K562 (cell line): ENCODE measurements around the gene CCL4L2. TPM values are rescaled to one million over a fixed set of nuclear protein-coding genes. Genes with fewer than 3 reads are reported as not detected.
A peak's percentile ranks its signal among the peaks of the same experiment; 100 is the strongest.
"Not testable (repeated sequence)": the region's sequence is repeated elsewhere in the genome, so short reads cannot be mapped to it uniquely, and the experiment has no call there.

Experiments used
- ATAC-seq: fragments of 200-7000 bp; cut with Tn5 transposase; 3 replicates; pipeline ENCODE4 v1.9.1; 2020; ENCODE audit warnings: moderate library complexity
- BruUV-seq: library from RNA; stranded (reverse); fragments of 400-500 nt; replicated peaks from 2 replicates; lab custom pipeline; 2021; lab: Mats Ljungman, UMichigan
- CTCF ChIA-PET: fragments of 300-600 bp; formaldehyde crosslinking; extraction: SDS; loops from one replicate; lab custom pipeline; 2021; ENCODE audit warnings: low intra/inter-chr PET ratio; lab: Yijun Ruan, JAX
- POLR2A ChIA-PET: fragments of 300-600, 350-650 bp; sonication (Branson Sonifier 250); formaldehyde crosslinking; extraction: SDS; loops from one replicate; lab custom pipeline; 2021; ENCODE audit warnings: antibody characterized with exemption, inconsistent platforms; lab: Yijun Ruan, JAX
- DNase-seq, 4 experiments: peaks; one replicate each; pipeline versions ENCODE4 v3.0.0 to v3.0.0-alpha.2; 2011 to 2018; ENCODE audit warnings: low spot score in 3 of 4, mixed read lengths in 3 of 4; ENCODE audit errors: extremely low read depth in 1 of 4
- FAIRE-seq: peaks from 2 replicates; lab custom pipeline; 2011; peaks lifted over from hg19 to GRCh38; lab: Jason Lieb, UNC
- H2AFZ ChIP-seq: 2 replicates; pipeline ENCODE4 v1.6.0; 2011; ENCODE audit warnings: low read depth, low read length, control low read depth, inconsistent platforms
- H3K27ac ChIP-seq: fragments of 200-600 bp; 3 replicates; pipeline ENCODE4 v1.8.0; 2011; ENCODE audit warnings: low read depth, mild to moderate bottlenecking, control low read depth, inconsistent platforms, low read length, moderate library complexity, mixed read lengths; ENCODE audit errors: extremely low read depth
- H3K27me3 ChIP-seq, 2 experiments: fragments of 300-600 bp in 1 of 2; 2 replicates in 1 of 2; 3 replicates in 1 of 2; pipeline versions ENCODE4 v1.6.0 to v1.8.0; 2011; ENCODE audit warnings: inconsistent platforms in 2 of 2, low read length in 2 of 2, mild to moderate bottlenecking in 1 of 2, mixed read lengths in 1 of 2, moderate library complexity in 1 of 2; ENCODE audit not compliant: control insufficient read depth in 2 of 2, insufficient read depth in 2 of 2
- H3K36me3 ChIP-seq: fragments of 300-600 bp; 3 replicates; pipeline ENCODE4 v1.8.0; 2011; ENCODE audit warnings: mild to moderate bottlenecking, low read length, inconsistent platforms; ENCODE audit not compliant: control insufficient read depth, insufficient read depth
- H3K4me1 ChIP-seq, 2 experiments: fragments of 200-600 bp in 1 of 2; replicated peaks in 1 of 2; 2 replicates in 1 of 2; 3 replicates in 1 of 2; pipeline versions ENCODE4 v1.5.1 to v1.8.0; 2011; ENCODE audit warnings: inconsistent platforms in 2 of 2, low read length in 2 of 2, mild to moderate bottlenecking in 1 of 2, mixed read lengths in 1 of 2, moderate library complexity in 1 of 2; ENCODE audit not compliant: control insufficient read depth in 2 of 2, insufficient read depth in 2 of 2
- H3K4me2 ChIP-seq: 2 replicates; pipeline ENCODE4 v1.6.1; 2011; ENCODE audit warnings: low read length, control low read depth, inconsistent platforms, mixed read lengths; ENCODE audit not compliant: insufficient read depth
- H3K4me3 ChIP-seq: fragments of 200-600 bp; sonication (generic), shearing (Covaris generic); 2 replicates; pipeline ENCODE4 v1.5.1; 2016; ENCODE audit warnings: control low read depth, inconsistent platforms
- H3K79me2 ChIP-seq: fragments of 200-600 bp; 3 replicates; pipeline ENCODE4 v1.8.0; 2011; ENCODE audit warnings: low read length, inconsistent platforms; ENCODE audit not compliant: control insufficient read depth, insufficient read depth
- H3K9ac ChIP-seq, 2 experiments: 2 replicates each; pipeline versions ENCODE4 v1.6.0 to v1.6.1; 2011; ENCODE audit warnings: low read depth in 2 of 2, low read length in 2 of 2, control low read depth in 1 of 2, inconsistent platforms in 1 of 2, mild to moderate bottlenecking in 1 of 2, mixed read lengths in 1 of 2; ENCODE audit not compliant: insufficient read depth in 1 of 2
- H3K9me1 ChIP-seq: one replicate; pipeline ENCODE4 v1.6.0; 2011; ENCODE audit warnings: inconsistent platforms, mild to moderate bottlenecking, low read length, moderate library complexity; ENCODE audit not compliant: control insufficient read depth, insufficient read depth
- H3K9me3 ChIP-seq: replicated peaks from 2 replicates; pipeline ENCODE4 v1.5.1; 2011; ENCODE audit warnings: low read depth, low read length, inconsistent platforms; ENCODE audit not compliant: control insufficient read depth, insufficient read depth
- H4K20me1 ChIP-seq: replicated peaks from 2 replicates; pipeline ENCODE4 v1.6.1; 2011; ENCODE audit warnings: low read length, inconsistent platforms, mixed read lengths; ENCODE audit not compliant: control insufficient read depth, insufficient read depth
- CTCF ChIP-seq, 3 experiments: IDR thresholded peaks in 2 of 3; conservative IDR thresholded peaks in 1 of 3; 2 replicates each; pipeline ENCODE4 v1.5.1; 2011 to 2012; ENCODE audit warnings: low read length in 3 of 3, mild to moderate bottlenecking in 3 of 3, control low read depth in 2 of 3, improper control_type of control experiment in 1 of 3, inconsistent platforms in 1 of 3, low read depth in 1 of 3, mixed read lengths in 1 of 3, moderate library complexity in 1 of 3; ENCODE audit not compliant: insufficient read depth in 2 of 3
- RAD21 ChIP-seq, 2 experiments: fragments of 250-450 bp in 1 of 2; fragments of 450-650 bp in 1 of 2; sonication (Bioruptor Pico) in 1 of 2; formaldehyde crosslinking in 1 of 2; IDR thresholded peaks in 1 of 2; conservative IDR thresholded peaks in 1 of 2; 2 replicates each; pipeline versions ENCODE4 v1.4.0 to v1.8.0; 2020 to 2022; ENCODE audit warnings: mild to moderate bottlenecking in 2 of 2, moderate library complexity in 1 of 2
- REST ChIP-seq, 2 experiments: fragments of 450-650 bp; formaldehyde crosslinking in 1 of 2; IDR thresholded peaks; 2 replicates each; pipeline versions ENCODE4 v1.4.0 to v1.6.1; 2014 to 2020; ENCODE audit warnings: mild to moderate bottlenecking in 2 of 2, borderline replicate concordance in 1 of 2, low read depth in 1 of 2
- WGBS: fragments of 100-300 bp; shearing (Covaris generic); methylation state at CpG from one replicate; pipeline ENCODE4 v1.1.6; 2016; ENCODE audit warnings: low coverage, mixed read lengths; ENCODE audit not compliant: insufficient coverage; ENCODE audit errors: missing lambda C conversion rate; 5-methylcytosine and 5-hydroxymethylcytosine counted together
- in situ Hi-C: fragments of 300-500 bp; cut with MboI; formaldehyde crosslinking; loops from 4 replicates; pipeline ENCODE4 v1.15.0; 2018; ENCODE audit warnings: inconsistent platforms, mixed read lengths
- intact Hi-C: fragments of 100-400 bp; cut with micrococcal nuclease; formaldehyde crosslinking; loops from 2 replicates; pipeline ENCODE4 v1.14.2; 2022
- polyA plus RNA-seq, 8 experiments: library from polyadenylated mRNA; depleted of rRNA in 4 of 8; stranded (reverse) in 5 of 8; unstranded in 3 of 8; fragments of >200 nt; fragmentation: Nextera tagmentation in 2 of 8; fragmentation: Illumina TruSeq in 1 of 8; extraction: Ambion mirVana in 2 of 8; extraction: Trizol in 1 of 8; gene quantifications; 2 replicates each; pipeline versions ENCODE4 v1.2.1 to v1.2.3, GENCODE V29; 2011 to 2014; ENCODE audit warnings: inconsistent platforms in 1 of 8, missing spikeins in 1 of 8
- total RNA-seq, 7 experiments: library from RNA; depleted of rRNA in 6 of 7; stranded (reverse); fragments of >200 nt in 6 of 7; fragmentation: Illumina TruSeq in 2 of 7; extraction: Trizol in 2 of 7; gene quantifications; 2 replicates each; pipeline versions ENCODE4 v1.2.1 to v1.2.3, GENCODE V29; 2011 to 2021; ENCODE audit warnings: low replicate concordance in 1 of 7

Gene CCL4L2
- total and polyA plus RNA-seq, 9 of the 15 experiments (the other 6 are each of a cell fraction or from before 2014, with no cell fraction given): 0.11 to 0.51 (median 0.38) TPM; not detected in 6

GRCh38 chr17:36229644-36230043 lies 18.8 kb downstream of the CCL4L2 start:
- H3K4me3 ChIP-seq; in situ Hi-C loops; ATAC-seq; H4K20me1 ChIP-seq; H2AFZ ChIP-seq; H3K9ac ChIP-seq; FAIRE-seq; BruUV-seq; H3K9me1 ChIP-seq; H3K4me1 ChIP-seq; H3K9me3 ChIP-seq; POLR2A ChIA-PET; CTCF ChIA-PET; H3K27me3 ChIP-seq; intact Hi-C loops; H3K27ac ChIP-seq; H3K4me2 ChIP-seq; H3K79me2 ChIP-seq; H3K36me3 ChIP-seq; DNase-seq; TF ChIP-seq REST (CRISPR knock-in tag; IDR thresholded peaks at IDR 0.05; ENCODE audit: low read depth): not testable (repeated sequence)
- WGBS: 6% methylated on average over 4 of the region's 5 CpGs
- TF ChIP-seq CTCF (IDR thresholded peaks at IDR 0.05 in 2 of 3, conservative IDR thresholded peaks at IDR 0.05 in 1 of 3; ENCODE audit: insufficient read depth in 2 of 3, low read depth in 1 of 3, low read length in 3 of 3): peak in 1 of 3 experiments; percentile 22; a peak in 1 of 6 replicates
- peak; percentile 51 to 72; a peak in 3 of 4 replicates for TF ChIP-seq RAD21 (CRISPR knock-in tag; conservative IDR thresholded peaks at IDR 0.05 in 1 of 2, IDR thresholded peaks at IDR 0.05 in 1 of 2)
- 0 out of 2 replicates have a peak, but pooled peaks have one; percentile 7 for TF ChIP-seq REST (IDR thresholded peaks at IDR 0.05; ENCODE audit: borderline replicate concordance)

- in situ Hi-C loops, ATAC-seq, DNase-seq, H2AFZ ChIP-seq, H3K4me1 ChIP-seq, H3K9me1 ChIP-seq, POLR2A ChIA-PET, H4K20me1 ChIP-seq, FAIRE-seq, intact Hi-C loops, H3K27me3 ChIP-seq, H3K9ac ChIP-seq, H3K36me3 ChIP-seq, BruUV-seq, H3K79me2 ChIP-seq, H3K9me3 ChIP-seq, CTCF ChIA-PET, H3K27ac ChIP-seq, H3K4me3 ChIP-seq, H3K4me2 ChIP-seq: not testable (repeated sequence)
- WGBS: 5% methylated on average over 3 of the region's 4 CpGs
Observed at GRCh38 chr17:36242046-36242445, 31.2 kb downstream of the CCL4L2 start.
